Ureter (tissue), 1 donor: Measurements from ENCODE around the gene AMBP. TPM values are rescaled to one million over a fixed set of nuclear protein-coding genes. Genes with fewer than 3 reads are reported as not detected.

Experiments used
- DNase-seq: peaks from one replicate; pipeline ENCODE4 v3.0.0-alpha.2; 2020; ENCODE audit warnings: low spot score
- total RNA-seq: library from RNA; stranded (reverse); gene quantifications from one replicate; pipeline ENCODE4 v1.2.4, GENCODE V29; 2023
- donor health status: DM: yes; HTN: yes; CAD: no.

Gene AMBP
- 0.99 TPM for total RNA-seq

DNA sequence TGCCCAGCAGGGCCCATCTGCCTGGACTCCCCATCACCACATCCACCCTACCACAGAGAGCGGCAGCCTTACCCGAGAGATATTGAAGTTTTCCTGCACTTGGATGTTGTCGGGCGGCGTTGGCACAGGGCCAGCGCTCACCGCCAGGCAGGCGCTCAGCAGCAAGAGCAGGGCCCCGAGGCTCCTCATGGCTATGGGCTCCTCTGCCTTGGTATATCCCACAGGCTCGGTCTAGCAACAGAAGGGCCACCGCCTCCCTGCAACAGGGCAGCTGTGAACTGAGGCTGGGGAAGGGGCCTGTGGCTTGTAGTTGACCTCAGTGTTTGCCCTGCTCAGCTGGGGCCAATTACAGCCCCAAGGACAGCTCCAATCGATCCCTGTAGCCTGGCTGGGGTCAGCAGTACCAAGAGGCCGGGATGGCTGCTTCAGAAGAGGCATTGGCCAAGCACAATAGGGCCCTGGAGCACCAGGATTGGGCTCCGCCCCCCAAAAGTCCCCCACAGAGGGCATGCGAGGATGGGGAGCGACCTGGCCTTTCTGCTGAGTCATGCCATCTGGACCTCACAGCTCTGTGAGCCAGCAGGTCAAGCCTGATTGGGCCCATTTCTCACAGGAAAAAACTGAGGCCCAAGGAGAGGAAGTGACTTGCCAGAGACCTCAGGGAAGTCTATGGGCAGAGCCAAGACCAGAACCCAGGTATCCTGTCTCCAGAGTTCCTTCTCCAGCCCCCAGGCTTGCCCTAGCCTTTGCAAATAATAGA is at the start of gene AMBP:
TSS of gene AMBP (minus strand) at position 280 of the 760 bp plus-strand sequence. CDS start at position 189, 91 bp downstream.
- DNase-seq, result no peak

- no peak for DNase-seq
These were observed 48.4 kb upstream of the AMBP start for GRCh38 chr9:114126247-114127060.

DNA sequence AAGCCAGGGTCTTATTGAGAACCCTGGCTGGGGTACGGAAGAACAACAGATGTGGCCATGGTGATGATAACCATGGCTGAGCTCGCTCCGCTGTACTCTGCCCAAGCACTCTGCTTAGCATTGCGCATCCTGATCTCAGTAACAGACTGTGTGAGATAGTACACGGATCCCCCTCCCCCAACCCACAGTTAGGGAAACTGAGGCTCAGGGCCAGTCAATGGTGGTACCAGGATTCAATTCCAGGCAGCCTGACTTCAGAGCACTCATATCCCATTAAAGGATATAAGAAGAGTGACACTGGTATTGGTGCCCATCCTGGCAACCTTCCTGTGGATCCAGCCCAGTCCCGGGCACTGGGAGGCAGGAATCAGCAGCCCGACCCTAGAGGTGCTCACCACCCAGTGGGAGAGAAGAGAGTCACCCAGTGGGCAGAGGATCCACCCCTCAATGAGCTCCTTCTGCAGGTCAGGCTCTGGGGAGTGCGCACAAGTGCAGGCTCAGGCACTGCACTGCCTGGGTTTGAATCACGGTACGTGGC is 47.4 kb upstream of the AMBP start:
- DNase-seq, result no peak

- no peak for DNase-seq
These were observed 46.8 kb upstream of the AMBP start for GRCh38 chr9:114124666-114125475.

DNA sequence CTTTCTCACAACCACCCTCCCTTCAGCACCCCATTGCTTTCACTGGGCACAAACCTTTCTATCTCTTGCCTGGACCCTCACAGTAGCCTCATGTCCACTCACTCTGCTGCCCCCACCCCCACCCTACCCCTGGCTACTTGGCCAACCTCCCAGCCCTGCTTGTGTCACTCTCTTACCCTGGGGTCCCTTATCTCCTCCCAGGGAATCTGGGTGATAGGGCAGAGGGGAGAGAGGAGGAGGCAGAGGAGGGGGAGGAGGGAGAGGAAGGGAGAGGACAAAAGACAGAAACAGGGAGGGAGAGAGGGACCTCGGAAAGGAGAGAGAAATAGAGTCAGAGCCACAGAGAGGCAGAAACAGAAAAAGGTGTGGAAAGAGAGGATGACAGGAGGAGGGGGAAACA is 46.0 kb upstream of the AMBP start:
- DNase-seq, result no peak

- no peak for DNase-seq
These were observed 45.2 kb upstream of the AMBP start for GRCh38 chr9:114123031-114123977.

DNA sequence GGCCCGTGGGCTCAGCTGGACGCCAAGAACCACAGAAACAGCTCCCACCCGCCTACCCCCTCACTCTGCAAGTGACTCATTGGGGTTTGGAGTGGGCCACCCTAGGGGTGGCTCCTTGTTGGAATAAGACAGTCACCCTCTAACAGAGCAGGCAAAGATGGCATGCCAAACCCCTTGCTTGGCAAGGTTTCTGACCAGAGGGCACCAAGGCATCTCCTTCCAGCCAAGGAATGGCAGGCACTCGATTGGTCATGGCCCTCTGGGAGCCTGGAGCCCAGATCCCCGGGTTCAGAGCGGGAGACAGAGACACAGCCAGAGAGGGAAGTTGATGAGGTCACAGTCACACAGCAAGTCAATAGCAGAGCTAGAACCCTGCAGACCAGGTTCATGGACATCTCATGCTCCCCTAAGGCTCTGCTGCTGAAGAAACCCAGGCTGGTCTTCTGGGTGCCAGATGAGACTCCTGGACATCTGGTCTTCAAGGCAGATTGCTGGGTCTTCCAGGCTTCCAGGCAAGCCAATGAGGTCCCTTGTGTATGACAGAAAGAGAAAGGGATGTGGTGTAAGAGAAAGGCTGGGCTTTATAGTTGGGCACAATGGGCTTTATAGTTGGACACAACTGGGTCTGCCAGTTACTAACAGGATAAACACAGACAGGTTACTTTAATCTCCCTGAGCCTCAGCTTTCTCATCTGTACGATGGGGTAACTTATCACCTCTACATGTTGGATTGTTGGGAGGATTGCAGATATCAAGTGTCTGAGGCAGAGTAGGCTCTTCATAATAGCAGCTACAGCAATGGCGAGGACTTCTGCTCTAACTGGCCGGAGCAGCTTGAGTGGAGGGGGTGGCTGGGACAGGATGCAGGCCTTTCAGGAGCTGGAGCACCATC is 44.3 kb upstream of the AMBP start:
- no peak for DNase-seq

DNA sequence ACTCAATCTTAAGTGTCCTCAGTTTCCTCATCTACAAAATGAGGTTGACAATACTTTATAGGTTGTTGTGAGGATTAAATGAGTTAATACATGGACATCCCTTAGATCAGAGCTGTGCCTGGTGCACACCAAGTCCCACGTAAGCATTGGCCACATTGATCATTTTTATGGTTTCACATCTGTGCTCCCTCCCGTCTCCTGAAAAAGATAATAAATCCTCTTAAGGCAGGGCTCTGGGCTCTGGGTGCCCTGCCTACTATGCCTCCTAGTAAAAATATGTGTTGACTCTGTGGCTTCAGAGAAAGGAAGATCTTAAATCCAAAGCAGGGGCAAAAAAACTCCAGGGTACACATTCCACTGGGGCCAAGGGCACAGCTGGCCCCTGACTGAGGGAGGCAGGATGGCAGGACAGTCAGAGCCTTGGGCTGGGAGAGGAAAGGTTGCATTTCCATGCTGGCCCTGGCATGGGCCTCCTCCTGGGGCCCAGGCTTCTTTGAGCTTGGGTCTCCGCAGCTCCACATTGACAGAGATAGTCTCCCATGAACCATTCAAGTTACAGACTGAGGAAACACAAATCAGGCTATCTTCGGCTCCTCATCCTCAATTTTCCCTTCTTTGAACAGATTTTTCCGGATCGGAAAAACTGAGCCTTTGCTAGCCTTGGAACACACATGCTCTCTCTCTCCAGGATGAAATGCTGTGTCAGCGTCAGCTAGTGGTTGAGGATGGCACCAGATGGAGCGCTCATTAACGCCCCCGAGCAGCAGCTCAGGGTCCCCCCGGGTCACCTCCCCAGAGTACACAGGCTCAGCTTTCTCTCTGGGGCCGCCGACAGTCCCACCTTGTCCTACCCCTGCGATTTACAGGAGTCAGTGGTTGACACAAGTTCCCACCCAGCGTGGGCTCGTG is 43.4 kb upstream of the AMBP start:
- DNase-seq, result no peak

DNA sequence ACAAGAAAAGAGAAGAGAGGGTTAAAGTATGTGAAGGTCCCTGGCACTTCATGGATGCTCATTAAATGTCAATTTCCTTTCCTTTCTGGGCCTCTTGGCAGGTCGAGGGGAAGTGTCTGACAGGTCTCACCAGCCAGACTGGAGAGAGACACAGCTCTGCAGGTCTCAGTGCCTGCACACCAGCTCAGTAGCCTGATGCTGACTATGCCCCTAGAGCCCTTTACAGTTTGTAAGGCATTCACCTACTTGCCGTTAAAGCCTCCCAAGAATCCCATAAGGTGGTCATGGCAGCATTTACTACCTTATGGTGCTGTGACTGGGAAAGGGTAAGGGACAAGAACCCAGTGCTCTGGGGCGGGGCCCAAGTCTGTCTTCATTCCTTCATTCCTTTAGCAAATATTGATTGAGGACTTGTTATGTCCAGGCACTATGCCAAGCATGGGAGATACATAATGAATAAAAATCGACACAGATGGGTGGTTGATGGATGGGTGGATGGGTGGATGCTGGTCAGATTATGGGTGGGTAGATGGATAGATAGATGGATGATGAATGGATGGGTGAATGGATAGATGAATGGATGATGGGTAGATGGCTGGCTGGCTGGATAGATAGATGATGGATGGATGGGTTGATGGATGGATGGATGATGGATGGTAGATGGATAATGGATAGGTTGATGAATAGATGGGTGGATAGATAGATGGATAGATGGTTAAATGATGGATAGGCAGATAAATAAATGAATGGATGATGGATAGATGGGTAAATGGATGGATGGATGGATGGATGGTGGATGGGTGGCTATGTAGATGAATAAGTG is 42.3 kb upstream of the AMBP start:
- no peak for DNase-seq

- DNase-seq, result no peak
These were observed 41.4 kb upstream of the AMBP start for GRCh38 chr9:114119242-114120191.

- no peak for DNase-seq
These were observed 40.1 kb upstream of the AMBP start for GRCh38 chr9:114117996-114118830.

- no peak for DNase-seq
These were observed 39.5 kb upstream of the AMBP start for GRCh38 chr9:114117614-114117995.

- no peak for DNase-seq
These were observed 38.1 kb upstream of the AMBP start for GRCh38 chr9:114116126-114116747.

DNA sequence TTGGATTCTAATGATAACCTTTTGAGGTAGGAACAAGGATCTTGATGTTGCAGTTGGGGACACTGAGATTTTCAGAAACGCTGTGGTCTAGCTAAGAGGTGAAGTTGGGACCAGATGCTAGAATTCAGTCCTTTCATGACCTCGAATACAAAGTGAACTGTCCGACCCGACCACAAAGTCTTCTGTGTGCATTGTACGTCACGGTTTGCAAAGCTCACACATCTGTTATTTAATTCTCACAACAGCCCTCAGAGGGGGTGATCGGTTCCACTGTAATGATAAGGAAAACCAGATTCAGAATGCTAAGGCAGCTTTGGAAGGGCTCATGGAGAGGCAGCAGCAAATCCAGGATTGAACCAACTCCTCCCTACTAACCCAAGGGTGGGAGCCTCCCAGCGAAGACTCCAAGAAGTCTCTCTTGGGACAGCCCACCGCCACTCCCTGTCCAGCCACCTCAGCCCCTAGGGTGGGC is 37.6 kb upstream of the AMBP start:
- DNase-seq, result no peak

GRCh38 chr9:114114364-114114763 is 36.3 kb upstream of the AMBP start:
- no peak for DNase-seq
